ENCODE data around the gene QDPR.

QDPR gene

GRCh38 chr4:17492876-17493275, 19.0 kb downstream of the QDPR start:
- in situ Hi-C loops (cut with HindIII; ENCODE audit: low pct_ligation_motif_present, low sequenced_read_pairs): no loop called here
- Histone ChIP-seq H3K27ac (no peak overlapping the region), H3K27me3 (replicated peaks) (no peaks in the 10 kb centered on the region), H3K4me3 (ENCODE audit: low read depth, low read length) (no peak overlapping the region), H3K36me3 (replicated peaks) (peaks cover 36% of the 10 kb centered on the region)
- TF ChIP-seq CTCF (IDR thresholded peaks at IDR 0.05; ENCODE audit: low read depth, low read length, missing control alignments): no peak
- no peak for DNase-seq

- no peak overlapping the region for H3K27ac ChIP-seq
- in situ Hi-C loops (cut with HindIII; ENCODE audit: low pct_ligation_motif_present, low sequenced_read_pairs): no loop called here
- no peak for DNase-seq
Observed at GRCh38 chr4:17492058-17492741, 19.7 kb downstream of the QDPR start.

GRCh38 chr4:17491196-17491595, 20.7 kb downstream of the QDPR start:
- H3K27ac ChIP-seq: no peak overlapping the region
- H3K27me3 ChIP-seq (replicated peaks): no peaks in the 10 kb centered on the region
- H3K4me3 ChIP-seq (ENCODE audit: low read depth, low read length): no peak overlapping the region
- in situ Hi-C loops (cut with HindIII; ENCODE audit: low pct_ligation_motif_present, low sequenced_read_pairs): no loop called here
- TF ChIP-seq CTCF (IDR thresholded peaks at IDR 0.05; ENCODE audit: low read depth, low read length, missing control alignments): no peak
- peaks cover 43% of the 10 kb centered on the region for H3K36me3 ChIP-seq (replicated peaks)
- no peak for DNase-seq

More at GRCh38 chr4:17492058-17492741, 19.7 kb downstream of the QDPR start:
- H3K36me3 ChIP-seq (replicated peaks): peaks cover 40% of the 10 kb centered on the region
- TF ChIP-seq CTCF (IDR thresholded peaks at IDR 0.05; ENCODE audit: low read depth, low read length, missing control alignments): no peak
- no peaks in the 10 kb centered on the region for H3K27me3 ChIP-seq (replicated peaks)
- H3K4me3 ChIP-seq (ENCODE audit: low read depth, low read length): no peak overlapping the region

- TF ChIP-seq CTCF (IDR thresholded peaks at IDR 0.05; ENCODE audit: low read depth, low read length, missing control alignments): no peak
- H3K27me3 ChIP-seq (replicated peaks): no peaks in the 10 kb centered on the region
- no peak for DNase-seq
- in situ Hi-C loops (cut with HindIII; ENCODE audit: low pct_ligation_motif_present, low sequenced_read_pairs): no loop called here
- no peak overlapping the region for H3K4me3 ChIP-seq (ENCODE audit: low read depth, low read length)
- no peak overlapping the region for H3K27ac ChIP-seq
- peaks cover 45% of the 10 kb centered on the region for H3K36me3 ChIP-seq (replicated peaks)
Observed at GRCh38 chr4:17490575-17491059, 21.3 kb downstream of the QDPR start.

GRCh38 chr4:17489721-17490120, 22.2 kb downstream of the QDPR start:
- Histone ChIP-seq H3K4me3 (ENCODE audit: low read depth, low read length) (no peak overlapping the region), H3K36me3 (replicated peaks) (peaks cover 38% of the 10 kb centered on the region), H3K27ac (no peak overlapping the region), H3K27me3 (replicated peaks) (no peaks in the 10 kb centered on the region)
- no peak for DNase-seq
- in situ Hi-C loops (cut with HindIII; ENCODE audit: low pct_ligation_motif_present, low sequenced_read_pairs): no loop called here
- no peak for TF ChIP-seq CTCF (IDR thresholded peaks at IDR 0.05; ENCODE audit: low read depth, low read length, missing control alignments)

GRCh38 chr4:17489123-17489522, 22.8 kb downstream of the QDPR start:
- no peak for TF ChIP-seq CTCF (IDR thresholded peaks at IDR 0.05; ENCODE audit: low read depth, low read length, missing control alignments)
- in situ Hi-C loops (cut with HindIII; ENCODE audit: low pct_ligation_motif_present, low sequenced_read_pairs): no loop called here
- H3K36me3 ChIP-seq (replicated peaks): peaks cover 40% of the 10 kb centered on the region
- H3K4me3 ChIP-seq (ENCODE audit: low read depth, low read length): no peak overlapping the region
- DNase-seq: no peak
- no peaks in the 10 kb centered on the region for H3K27me3 ChIP-seq (replicated peaks)
- no peak overlapping the region for H3K27ac ChIP-seq
